HG02870 (cell line): ENCODE data around the gene LCAT.

Experiments used
- ATAC-seq: cut with Tn5 transposase; IDR thresholded peaks from one replicate; pipeline ENCODE4 v1.9.1; 2021; ENCODE audit warnings: mild to moderate bottlenecking, moderate library complexity; ENCODE audit not compliant: unreplicated experiment

The LCAT gene

DNA sequence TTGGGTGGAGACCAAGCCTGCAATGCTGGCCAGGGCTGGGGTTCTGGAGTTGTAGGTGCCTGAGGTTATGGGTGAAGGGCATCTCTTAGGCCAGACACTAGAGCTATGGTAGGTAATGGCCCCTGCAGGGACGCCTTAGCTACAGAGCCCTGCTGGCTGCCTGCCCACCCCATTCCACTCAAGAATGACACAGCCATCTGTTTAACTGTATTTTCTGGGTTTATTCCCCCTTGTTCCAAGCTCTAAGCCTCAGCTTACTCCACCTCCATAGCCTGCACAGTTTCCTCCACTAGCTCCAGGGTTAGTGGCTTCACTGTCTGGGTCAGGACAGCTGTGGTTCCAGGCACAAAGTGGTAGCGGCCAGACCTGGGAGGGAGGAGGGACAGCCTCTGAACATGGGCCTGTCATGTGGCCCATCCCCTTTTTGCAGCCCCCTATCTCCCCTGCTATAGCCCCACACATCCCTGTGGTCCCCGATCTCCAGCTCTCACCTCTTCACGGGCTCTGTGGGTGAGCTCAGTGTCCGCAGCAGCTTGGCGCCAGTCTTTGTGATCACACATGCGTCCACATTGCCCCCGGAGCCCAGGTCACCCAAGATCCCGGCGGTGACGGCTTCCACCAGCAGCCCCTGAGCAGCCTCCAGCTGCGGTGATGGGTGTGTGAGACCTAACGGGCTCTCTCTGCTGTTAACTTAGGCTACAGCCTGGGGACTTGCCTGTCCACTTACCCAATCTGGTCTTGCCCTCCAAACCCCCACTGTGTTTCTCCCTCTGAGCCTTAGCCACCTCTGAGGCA lies 9.4 kb downstream of the LCAT start:
- ATAC-seq: no peak

DNA sequence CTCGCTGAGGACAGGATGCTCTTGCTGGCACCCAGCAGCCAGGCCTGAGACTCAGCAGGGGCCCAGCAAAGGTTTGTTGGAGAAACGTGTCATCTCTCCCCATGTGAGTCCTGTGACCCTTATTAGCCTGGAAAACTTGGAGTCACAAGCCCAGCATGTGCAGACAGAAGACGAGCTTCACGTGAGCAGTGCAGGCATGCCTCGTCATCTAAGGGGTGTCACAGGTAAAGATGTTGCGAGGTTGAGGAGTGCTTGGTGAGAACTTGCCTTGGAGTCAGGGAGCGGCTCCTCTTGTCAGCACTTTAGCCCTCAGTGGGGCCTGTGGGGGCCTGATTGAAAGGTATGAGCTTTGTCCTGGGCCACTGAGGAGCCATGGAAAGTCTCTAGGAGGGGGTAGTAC lies 10.1 kb downstream of the LCAT start:
- ATAC-seq: no peak

DNA sequence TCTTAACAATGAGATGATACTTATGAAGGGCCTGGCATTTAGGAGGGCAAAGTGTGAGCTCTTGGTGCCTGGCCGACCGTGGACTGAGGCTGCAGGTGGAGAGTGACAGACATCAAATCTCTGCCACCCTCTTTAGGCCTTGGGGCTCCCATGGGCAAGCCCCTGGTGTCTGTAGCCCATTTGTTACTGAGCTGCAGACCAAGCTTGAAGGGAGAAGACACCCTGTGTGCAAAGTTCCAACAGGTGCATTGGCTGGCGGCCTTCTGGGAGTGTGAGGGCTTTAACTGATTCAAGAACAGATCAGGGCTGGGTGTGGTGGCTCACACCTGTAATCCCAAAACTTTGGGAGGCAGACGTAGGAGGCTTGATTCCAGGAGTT lies 11.5 kb downstream of the LCAT start:
- no peak for ATAC-seq

DNA sequence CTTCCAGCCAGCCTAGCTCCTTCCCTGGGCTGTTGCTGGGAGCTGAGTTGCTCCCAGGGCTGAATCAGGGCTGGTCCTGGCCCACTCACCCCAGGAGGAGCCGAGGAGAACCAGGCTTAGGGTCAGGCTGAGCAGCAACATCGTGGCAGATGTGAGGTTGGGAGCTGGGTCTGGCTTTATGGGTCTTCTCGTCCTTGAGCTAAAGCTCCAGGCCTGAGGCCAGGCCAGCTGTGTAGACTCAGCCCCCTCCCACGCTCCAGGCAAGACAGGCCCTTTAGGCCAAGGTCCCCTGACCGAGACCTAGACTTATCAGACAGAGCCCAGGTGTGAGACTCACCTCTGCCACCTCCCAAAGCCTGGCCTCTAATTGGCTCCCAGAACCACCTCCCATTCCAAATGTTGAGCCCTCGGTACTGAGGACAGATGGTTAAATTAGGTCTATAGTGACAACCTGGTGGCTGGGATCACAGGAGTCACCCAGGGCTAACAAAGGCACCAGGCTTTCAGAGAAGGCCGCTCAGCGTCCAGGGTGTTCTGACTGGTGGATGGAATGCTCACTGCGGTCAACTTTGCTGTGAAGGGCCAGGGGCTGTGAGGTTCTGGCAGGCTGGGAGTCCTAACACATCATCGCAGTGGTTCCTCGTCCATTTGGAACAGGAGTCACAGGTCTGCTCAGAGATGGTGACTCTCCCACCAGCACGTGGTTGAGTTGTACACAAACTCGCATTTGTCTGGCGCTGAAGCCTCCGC lies 12.0 kb downstream of the LCAT start, which contains the start of gene CTRL:
Gene CTRL, minus strand, starts transcription at position 151 of the 750 bp plus-strand sequence. Its CDS starts 10 bp downstream, at position 141.
- ATAC-seq: no peak

DNA sequence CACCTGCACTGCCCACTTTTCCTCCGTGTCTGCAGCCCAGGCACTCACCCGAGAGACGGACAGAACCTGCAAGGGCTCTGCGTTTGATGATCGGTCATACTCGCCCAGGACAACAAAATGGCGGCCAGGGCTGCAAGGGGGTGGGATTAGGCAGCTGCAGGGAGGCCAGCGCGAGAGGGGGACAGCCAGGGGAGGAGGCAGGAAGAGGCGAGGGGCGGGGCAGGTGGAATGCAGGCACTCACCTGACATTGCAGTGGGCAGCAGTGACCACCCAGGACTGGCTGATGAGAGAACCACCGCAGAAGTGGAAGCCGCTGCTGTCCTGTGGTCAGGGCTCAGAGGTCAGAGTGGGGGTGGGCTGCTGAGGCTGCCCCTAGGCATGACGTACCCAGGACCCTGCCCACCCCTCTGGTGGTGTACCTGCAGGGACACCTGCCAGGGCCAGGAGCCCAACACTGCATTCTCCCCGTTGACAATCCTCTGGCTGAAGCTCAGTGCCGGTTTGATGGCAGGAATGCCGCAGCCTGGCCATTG lies 13.2 kb downstream of the LCAT start:
- ATAC-seq: no peak

DNA sequence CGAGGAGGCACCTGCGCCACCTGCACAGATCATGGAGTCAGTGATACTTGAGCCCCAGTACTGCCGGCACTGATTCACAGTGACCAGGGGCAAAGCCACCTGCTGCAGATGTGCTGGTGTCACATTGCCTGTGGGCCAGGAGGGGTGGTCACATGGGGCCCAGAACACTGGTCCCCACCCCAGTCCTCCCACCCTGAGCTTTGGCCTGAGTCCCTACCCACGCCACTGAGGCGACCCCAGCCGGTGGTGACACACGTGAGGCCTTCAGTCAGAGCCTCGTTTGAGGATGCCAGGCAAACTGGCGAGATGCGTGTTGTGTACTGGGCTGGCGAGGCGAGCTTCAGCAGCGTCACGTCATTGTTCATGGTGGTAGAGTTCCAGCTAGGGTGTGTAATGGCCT lies 13.7 kb downstream of the LCAT start:
- ATAC-seq: no peak

DNA sequence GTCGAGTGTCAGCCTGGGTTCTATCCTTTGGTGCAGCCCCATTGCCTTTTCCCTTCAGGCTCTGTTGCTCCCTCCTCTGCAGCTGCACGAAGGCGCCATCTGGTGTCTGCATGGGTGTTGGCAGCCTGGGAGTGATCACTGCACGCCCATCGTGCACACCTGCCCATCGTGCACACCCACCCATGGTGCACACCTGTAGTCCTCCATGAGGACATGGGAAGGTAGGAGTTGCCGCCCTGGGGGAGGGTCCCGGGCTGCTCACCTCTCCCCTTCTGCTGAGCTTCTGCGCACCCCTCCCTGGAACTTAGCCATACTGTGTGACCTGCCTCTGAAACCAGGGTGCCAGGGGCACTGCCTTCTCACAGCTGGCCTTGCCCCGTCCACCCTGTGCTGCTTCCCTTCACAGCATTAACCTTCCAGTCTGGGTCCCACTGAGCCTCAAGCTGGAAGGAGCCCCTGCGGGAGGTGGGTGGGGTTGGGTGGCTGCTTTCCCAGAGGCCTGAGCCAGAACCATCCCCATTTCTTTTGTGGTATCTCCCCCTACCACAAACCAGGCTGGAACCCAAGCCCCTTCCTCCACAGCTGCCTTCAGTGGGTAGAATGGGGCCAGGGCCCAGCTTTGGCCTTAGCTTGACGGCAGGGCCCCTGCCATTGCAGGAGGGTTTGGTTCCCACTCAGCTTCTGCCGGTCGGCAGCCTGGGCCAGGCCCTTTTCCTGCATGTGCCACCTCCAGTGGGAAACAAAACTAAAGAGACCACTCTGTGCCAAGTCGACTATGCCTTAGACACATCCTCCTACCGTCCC lies 15.2 kb downstream of the LCAT start:
- no peak for ATAC-seq

DNA sequence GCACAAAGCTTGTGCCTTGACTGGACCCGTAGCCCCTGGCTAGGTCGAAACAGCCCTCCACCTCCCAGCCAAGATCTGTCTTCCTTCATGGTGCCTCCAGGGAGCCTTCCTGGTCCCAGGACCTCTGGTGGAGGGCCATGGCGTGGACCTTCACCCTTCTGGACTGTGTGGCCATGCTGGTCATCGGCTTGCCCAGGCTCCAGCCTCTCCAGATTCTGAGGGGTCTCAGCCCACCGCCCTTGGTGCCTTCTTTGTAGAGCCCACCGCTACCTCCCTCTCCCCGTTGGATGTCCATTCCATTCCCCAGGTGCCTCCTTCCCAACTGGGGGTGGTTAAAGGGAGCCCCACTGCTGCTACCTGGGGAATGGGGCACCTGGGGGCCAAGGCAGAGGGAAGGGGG lies 15.8 kb downstream of the LCAT start:
- no peak for ATAC-seq

DNA sequence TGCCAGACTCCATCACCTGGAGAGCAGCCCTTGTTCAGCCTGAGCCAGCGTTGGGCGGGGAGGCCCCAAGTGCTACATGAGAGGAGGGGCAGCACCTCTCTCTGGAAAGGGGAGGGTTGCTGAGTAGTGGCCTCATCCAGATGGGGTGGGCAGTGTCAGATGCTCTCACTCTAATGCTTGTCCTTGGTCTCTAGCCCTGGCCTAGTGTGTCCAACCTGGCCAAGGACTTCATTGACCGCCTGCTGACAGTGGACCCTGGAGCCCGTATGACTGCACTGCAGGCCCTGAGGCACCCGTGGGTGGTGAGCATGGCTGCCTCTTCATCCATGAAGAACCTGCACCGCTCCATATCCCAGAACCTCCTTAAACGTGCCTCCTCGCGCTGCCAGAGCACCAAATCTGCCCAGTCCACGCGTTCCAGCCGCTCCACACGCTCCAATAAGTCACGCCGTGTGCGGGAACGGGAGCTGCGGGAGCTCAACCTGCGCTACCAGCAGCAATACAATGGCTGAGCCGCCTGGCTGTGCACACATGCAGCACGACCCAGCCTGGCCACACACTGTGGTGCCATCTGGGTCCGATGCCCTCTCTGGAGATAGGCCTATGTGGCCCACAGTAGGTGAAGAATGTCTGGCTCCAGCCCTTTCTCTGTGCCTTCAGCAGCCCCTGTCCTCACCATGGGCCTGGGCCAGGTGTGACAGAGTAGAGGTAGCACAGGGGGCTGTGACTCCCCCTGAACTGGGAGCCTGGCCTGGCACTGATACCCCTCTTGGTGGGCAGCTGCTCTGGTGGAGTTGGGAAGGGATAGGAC lies 16.6 kb downstream of the LCAT start:
- no peak for ATAC-seq

DNA sequence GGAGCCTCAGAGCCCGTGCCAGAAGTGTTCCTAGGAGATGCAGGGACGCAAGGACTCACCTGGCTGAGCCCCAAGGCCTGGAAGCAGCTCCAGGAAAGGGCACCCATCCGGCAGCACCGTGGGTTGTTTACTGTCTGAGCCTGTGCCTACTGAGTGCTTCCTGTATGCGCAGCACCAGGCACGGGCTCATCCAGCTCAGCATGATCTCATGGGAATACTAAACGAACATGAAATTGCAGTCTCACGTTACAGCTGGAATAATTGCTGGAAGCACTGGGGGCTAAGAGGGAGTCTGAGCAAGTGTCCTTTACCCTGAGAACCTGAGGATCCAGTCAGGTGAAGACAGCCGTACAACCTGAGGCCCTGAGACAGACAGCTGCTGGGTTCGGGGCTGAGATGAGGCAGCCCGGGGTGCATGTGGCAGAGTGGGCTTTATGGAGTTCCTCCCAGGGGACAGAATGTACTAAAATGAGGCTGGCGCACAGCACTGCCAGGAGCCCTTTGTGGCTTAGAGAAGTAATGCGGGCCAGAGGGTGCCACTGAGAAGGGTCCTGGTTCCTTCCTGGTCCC lies 17.7 kb downstream of the LCAT start:
- ATAC-seq: no peak

DNA sequence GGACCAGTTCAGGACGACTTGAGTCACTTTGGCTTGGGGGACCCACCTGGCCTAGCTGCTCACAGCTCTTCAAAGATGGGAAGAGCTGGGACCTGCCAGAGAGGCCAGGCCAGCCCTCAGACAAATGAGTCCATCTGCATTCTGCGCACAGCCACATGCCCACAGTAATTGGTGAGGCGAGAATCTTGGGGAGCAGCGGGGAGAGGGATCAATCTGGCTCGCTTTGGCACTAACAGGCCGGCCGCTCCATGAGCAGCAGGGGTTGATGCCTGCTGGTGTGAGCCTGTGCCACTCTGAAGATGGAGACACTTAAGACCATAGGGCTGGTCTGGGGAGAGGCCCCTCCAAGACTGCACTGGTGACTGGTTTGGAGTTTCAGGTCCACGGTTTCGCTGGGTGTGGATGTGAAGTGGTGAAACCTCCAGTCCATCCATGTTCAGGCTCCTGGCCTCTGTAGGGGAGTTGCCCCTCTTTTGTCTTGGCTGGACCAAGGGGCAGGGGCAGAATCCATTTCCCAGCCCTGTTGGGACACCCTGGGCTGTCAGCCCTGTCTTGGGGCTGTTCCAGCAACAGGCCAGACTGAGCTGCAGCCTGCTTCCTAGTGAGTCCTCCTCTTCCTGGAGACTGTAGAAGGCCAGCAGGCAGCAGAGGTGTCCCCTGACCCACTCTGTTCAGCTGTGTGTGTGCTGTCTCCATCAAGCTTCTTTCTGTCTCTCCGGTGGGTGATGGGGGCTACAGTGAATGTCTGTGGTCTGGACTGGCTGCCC lies 19.6 kb downstream of the LCAT start:
- ATAC-seq: no peak

DNA sequence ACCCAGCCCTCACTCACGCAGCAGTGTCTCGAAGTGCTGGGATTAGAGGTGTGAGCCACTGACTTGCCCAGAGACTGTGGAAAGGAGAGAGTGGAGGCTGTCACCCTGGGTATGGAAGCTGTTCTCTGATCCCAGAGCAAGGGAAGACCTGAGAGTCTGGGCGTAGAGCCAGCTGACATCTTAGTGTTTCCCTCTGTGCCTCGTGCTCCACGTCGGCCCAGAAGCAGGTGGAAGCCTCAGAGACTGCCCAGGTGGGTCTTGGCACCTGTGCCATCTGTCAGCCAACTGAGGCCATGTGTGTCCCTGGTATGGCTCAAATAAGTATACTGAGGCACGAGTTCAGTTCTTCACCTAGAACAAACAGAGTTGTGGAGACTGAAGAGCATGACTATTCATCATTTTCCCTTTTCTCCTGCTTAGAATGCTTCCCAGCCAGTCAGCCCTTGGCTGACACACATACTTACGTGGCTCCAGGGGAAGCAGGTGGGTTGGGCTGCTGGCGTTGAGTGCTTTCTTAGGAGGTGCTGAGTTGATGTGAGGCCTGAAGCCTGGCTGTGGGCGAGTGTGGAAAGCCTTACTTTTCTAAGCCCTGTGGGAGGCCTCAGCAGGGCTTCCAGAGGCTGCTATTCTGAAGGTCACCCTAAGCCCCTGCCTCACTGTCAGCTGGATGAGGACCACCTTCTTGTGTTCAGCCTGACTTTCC lies 20.4 kb downstream of the LCAT start:
- ATAC-seq: no peak

DNA sequence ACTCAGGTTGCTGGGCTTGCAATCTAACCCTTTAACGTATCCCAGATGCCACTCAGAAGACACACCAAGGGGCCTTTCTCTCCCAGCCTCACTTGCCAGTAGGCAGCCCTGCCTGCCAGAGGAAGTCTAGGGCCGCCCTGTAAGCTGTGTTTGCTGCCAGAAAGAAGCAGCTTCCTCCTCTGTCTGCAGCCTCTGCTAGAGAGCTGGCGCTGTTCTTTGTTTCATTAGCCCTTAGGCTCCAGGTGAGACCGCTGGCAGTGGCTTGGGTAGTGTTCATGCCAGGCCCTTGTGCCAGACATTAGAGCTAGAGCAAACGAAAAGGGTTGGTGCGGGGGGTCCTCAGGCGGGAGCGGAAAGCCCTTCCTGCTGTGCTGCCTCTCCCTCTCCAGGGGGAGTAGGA lies 21.2 kb downstream of the LCAT start:
- ATAC-seq: no peak

DNA sequence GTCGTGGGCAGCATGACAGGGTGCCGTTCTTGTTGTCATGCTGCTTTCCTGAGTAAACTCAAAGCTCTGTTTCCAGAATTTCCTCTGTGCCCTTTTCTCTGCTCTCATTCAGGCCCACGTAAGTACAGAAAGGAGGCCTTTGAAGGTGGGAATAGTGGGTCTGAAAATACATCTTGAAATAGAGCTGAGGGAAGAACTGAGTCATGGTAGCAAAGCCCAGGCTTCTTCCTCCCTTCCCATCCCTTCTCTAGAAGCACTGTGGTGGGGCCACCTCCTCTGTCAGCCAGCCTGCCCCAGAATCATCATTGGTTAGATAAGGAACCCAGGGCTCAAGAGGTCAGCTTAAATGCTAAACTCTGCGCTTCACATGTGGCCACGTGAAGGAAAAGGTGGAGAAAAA lies 21.7 kb downstream of the LCAT start:
- no peak for ATAC-seq

DNA sequence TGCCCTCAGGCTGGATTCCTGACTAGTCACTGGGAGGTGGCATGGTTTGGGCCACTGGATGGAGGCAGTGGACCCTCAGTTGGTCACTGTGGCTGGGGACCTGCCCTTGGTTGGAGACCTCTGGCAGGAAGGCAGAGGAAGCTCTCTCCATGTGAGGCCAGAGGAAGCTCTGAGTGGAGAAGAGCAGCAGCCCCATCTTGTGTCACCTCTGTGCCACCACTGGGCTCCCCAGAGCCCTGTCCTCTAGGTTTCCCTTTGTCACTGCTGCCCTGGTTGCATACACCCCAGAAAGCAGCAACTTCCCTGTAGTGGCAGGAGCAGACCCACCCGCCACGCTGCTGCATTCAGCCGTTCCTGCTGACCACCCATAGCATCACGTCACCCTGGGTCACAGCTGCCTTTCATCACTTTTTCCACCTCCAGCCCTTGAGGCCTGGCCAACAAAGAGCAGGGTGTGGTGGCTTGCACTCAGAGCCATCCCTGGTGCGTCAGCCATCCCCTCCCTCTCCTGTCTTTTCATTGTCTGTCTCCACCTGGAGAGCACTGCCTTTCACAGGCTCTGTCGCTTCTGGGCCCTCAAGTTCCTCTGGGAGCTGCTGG lies 24.2 kb downstream of the LCAT start:
- no peak for ATAC-seq

DNA sequence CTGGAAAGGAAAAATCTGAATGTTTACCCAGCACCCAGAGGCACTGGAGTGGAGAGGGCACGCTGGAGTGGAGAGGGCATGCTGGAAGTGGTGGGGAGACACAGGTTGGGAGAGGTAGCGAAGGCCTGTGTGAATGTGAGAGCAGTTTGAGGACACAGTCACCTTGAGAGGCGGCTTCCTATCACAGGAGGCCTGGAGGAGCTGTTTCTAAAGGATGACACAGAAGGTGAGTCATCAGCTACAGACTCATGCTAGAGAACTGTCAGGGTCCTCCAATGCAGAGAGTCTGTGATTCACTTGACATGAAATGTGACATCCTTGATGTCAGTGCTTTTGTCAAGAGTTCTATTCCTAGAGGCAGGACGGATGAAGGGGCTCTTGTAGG lies 26.1 kb downstream of the LCAT start:
- ATAC-seq: no peak

DNA sequence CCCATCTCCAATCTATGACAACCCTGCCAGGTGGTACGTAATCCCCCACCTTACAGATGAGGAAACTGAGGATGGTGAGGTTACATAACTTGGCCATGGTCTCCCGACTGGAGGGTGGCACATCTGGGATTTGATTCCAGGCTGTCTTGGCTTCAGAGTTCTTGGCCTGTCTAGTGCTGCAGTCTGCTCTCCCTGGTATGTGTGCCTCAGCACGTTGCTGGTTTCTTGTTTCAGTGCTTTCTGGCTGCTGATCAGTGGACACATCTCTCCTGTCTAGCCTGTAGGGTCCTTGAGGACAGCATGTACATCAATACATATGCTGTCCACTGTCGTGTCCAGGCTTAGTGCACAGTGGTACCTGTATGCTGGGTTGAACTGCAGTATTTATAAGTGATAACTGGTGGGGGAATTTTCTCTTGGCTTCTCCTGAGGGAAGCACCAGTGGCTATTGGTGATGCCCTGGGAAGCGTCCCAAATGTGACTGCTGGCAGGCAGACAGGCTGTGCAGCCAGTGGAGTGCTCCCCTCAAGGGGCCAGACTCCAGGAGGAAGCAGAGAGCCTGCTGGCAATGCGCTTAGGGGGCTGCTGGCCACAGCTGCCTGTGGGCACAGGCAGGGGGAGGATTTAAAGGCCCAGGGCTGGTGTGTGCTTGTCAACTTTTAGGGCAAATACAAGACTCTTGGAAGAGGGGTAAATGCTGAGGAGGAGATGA lies 26.6 kb downstream of the LCAT start:
- ATAC-seq: no peak
